SK-N-SH (cell line): Measurements from ENCODE around the gene DERL3. TPM values are rescaled to one million over a fixed set of nuclear protein-coding genes. Genes with fewer than 3 reads are reported as not detected.
A peak's percentile ranks its signal among the peaks of the same experiment; 100 is the strongest.

Experiments used
- CTCF ChIA-PET: fragments of 300-600, 350-600 bp; formaldehyde crosslinking; extraction: SDS; loops from one replicate; lab custom pipeline; 2021; lab: Yijun Ruan, JAX
- POLR2A ChIA-PET: fragments of 350-600 bp; sonication (Branson Sonifier 250); formaldehyde crosslinking; extraction: SDS; loops from one replicate; lab custom pipeline; 2020; ENCODE audit warnings: antibody characterized with exemption, inconsistent platforms; lab: Yijun Ruan, JAX
- DNase-seq: peaks from one replicate; pipeline ENCODE4 v3.0.0; 2012
- H2AFZ ChIP-seq: fragments of 200-600 bp; sonication (generic); 2 replicates; pipeline ENCODE4 v1.8.1; 2016; ENCODE audit warnings: antibody characterized with exemption, mild to moderate bottlenecking, low read depth
- H3F3A ChIP-seq: fragments of 200-600 bp; sonication (generic); replicated peaks from 2 replicates; pipeline ENCODE3; 2016; ENCODE audit warnings: antibody characterized with exemption, mild to moderate bottlenecking; ENCODE audit not compliant: insufficient read depth
- H3K27ac ChIP-seq, 2 experiments: fragments of 200-500 bp in 1 of 2; fragments of 200-600 bp in 1 of 2; sonication (Bioruptor generic) in 1 of 2; sonication (generic), shearing (Covaris generic) in 1 of 2; 2 replicates each; pipeline versions ENCODE4 v1.5.1 to v1.6.1; 2014 to 2016; ENCODE audit warnings: low read depth in 2 of 2, inconsistent platforms in 1 of 2, low read length in 1 of 2, mild to moderate bottlenecking in 1 of 2, mixed read lengths in 1 of 2
- H3K27me3 ChIP-seq: fragments of 200-600 bp; sonication (generic), shearing (Covaris generic); 2 replicates; pipeline ENCODE4 v1.6.1; 2016; ENCODE audit warnings: mixed run types; ENCODE audit not compliant: insufficient read depth
- H3K36me3 ChIP-seq, 2 experiments: fragments of 200-500 bp in 1 of 2; fragments of 200-600 bp in 1 of 2; sonication (Bioruptor generic) in 1 of 2; sonication (generic) in 1 of 2; replicated peaks in 1 of 2; 2 replicates each; pipeline versions ENCODE3 to v1.5.1; 2014 to 2016; ENCODE audit warnings: low read length in 1 of 2, mild to moderate bottlenecking in 1 of 2; ENCODE audit not compliant: insufficient read depth in 2 of 2, control insufficient read depth in 1 of 2
- H3K4me1 ChIP-seq, 2 experiments: fragments of 200-500 bp in 1 of 2; fragments of 200-600 bp in 1 of 2; sonication (Bioruptor generic) in 1 of 2; sonication (generic), shearing (Covaris generic) in 1 of 2; 2 replicates each; pipeline versions ENCODE4 v1.5.1 to v1.6.1; 2014 to 2016; ENCODE audit warnings: low read depth in 1 of 2, low read length in 1 of 2, mixed run types in 1 of 2; ENCODE audit not compliant: insufficient read depth in 2 of 2, control insufficient read depth in 1 of 2
- H3K4me2 ChIP-seq: fragments of 200-600 bp; sonication (generic), shearing (Covaris generic); 2 replicates; pipeline ENCODE4 v1.6.1; 2017; ENCODE audit warnings: mixed run types
- H3K4me3 ChIP-seq, 2 experiments: fragments of 200-500 bp in 1 of 2; fragments of 200-600 bp in 1 of 2; sonication (Bioruptor generic) in 1 of 2; sonication (generic), shearing (Covaris generic) in 1 of 2; 2 replicates each; pipeline versions ENCODE4 v1.5.1 to v1.8.1; 2014 to 2016; ENCODE audit warnings: low read depth in 2 of 2, inconsistent platforms in 1 of 2, low read length in 1 of 2, mild to moderate bottlenecking in 1 of 2, mixed read lengths in 1 of 2, moderate library complexity in 1 of 2
- H3K79me2 ChIP-seq: fragments of 200-600 bp; sonication (generic); 2 replicates; pipeline ENCODE4 v1.8.1; 2017; ENCODE audit warnings: mild to moderate bottlenecking; ENCODE audit not compliant: insufficient read depth
- H3K9ac ChIP-seq: fragments of 200-600 bp; sonication (generic); 2 replicates; pipeline ENCODE4 v1.6.1; 2017; ENCODE audit warnings: mixed run types
- H3K9me2 ChIP-seq: fragments of 200-600 bp; sonication (generic); 2 replicates; pipeline ENCODE4 v1.6.1; 2017; ENCODE audit warnings: mixed run types
- H3K9me3 ChIP-seq: fragments of 200-600 bp; sonication (generic); 2 replicates; pipeline ENCODE4 v1.6.1; 2017; ENCODE audit warnings: mixed run types, mild to moderate bottlenecking, moderate library complexity
- H4K20me1 ChIP-seq: fragments of 200-600 bp; sonication (generic); 2 replicates; pipeline ENCODE4 v1.6.1; 2017; ENCODE audit warnings: mild to moderate bottlenecking, mixed run types; ENCODE audit not compliant: insufficient read depth
- CHD2 ChIP-seq: fragments of 150-350 bp; IDR thresholded peaks from 2 replicates; pipeline ENCODE4 v1.6.1; 2018; ENCODE audit warnings: low read length; ENCODE audit not compliant: partially characterized antibody
- ELF1 ChIP-seq: IDR thresholded peaks from 2 replicates; pipeline ENCODE4 v1.4.0; 2012
- EP300 ChIP-seq, 2 experiments: IDR thresholded peaks; 2 replicates each; pipeline versions ENCODE4 v1.4.0 to v1.6.1; 2012; ENCODE audit warnings: borderline replicate concordance in 1 of 2, low read depth in 1 of 2, low read length in 1 of 2
- EZH2phosphoT487 ChIP-seq: fragments of 200-600 bp; sonication (generic); IDR thresholded peaks from 2 replicates; pipeline ENCODE4 v1.6.1; 2017; ENCODE audit warnings: low read depth, mixed run types, mild to moderate bottlenecking, antibody characterized with exemption, moderate library complexity, borderline replicate concordance
- FOXJ3 ChIP-seq: sonication (generic); formaldehyde crosslinking; IDR thresholded peaks from 2 replicates; pipeline ENCODE4 v1.5.1; 2020; ENCODE audit warnings: mild to moderate bottlenecking, missing genetic modification reagents
- GABPA ChIP-seq: IDR thresholded peaks from 2 replicates; pipeline ENCODE4 v1.4.0; 2012; ENCODE audit warnings: low read depth, mild to moderate bottlenecking
- GATA2 ChIP-seq: sonication (generic); formaldehyde crosslinking; IDR thresholded peaks from 2 replicates; pipeline ENCODE4 v1.5.0; 2020; ENCODE audit warnings: mild to moderate bottlenecking, missing genetic modification reagents
- JUND ChIP-seq: IDR thresholded peaks from 2 replicates; pipeline ENCODE4 v1.4.0; 2012
- MEF2A ChIP-seq: IDR thresholded peaks from 2 replicates; pipeline ENCODE4 v1.4.0; 2012; ENCODE audit warnings: low read depth, borderline replicate concordance
- MXI1 ChIP-seq: IDR thresholded peaks from 2 replicates; pipeline ENCODE4 v1.6.1; 2012; ENCODE audit warnings: mild to moderate bottlenecking, low read depth, low read length, improper control_type of control experiment
- SMC3 ChIP-seq: IDR thresholded peaks from 2 replicates; pipeline ENCODE4 v1.6.1; 2012; ENCODE audit warnings: low read depth, low read length, improper control_type of control experiment
- TAF1 ChIP-seq: IDR thresholded peaks from 2 replicates; pipeline ENCODE4 v1.6.1; 2012; ENCODE audit warnings: low read depth, mild to moderate bottlenecking, low read length, moderate library complexity, borderline replicate concordance
- WGBS: methylation state at CpG from one replicate; pipeline ENCODE4 v1.1.6; 2017; ENCODE audit warnings: low lambda C conversion rate; 5-methylcytosine and 5-hydroxymethylcytosine counted together
- polyA plus RNA-seq, 3 experiments: library from polyadenylated mRNA; depleted of rRNA; stranded (reverse); fragments of >200 nt; gene quantifications; 2 replicates each; pipeline ENCODE4 v1.2.3, GENCODE V29; 2012
- TF ChIP-seq, protein P1 (sequence below): IDR thresholded peaks from 2 replicates; pipeline ENCODE4; 2012
- TF ChIP-seq, protein P2 (sequence below): fragments of 200-600 bp; sonication (generic); IDR thresholded peaks from 2 replicates; pipeline ENCODE4 v1.6.1; 2017; ENCODE audit warnings: antibody characterized with exemption, mild to moderate bottlenecking, moderate library complexity
- TF ChIP-seq, protein P3 (sequence below): fragments of 150-350 bp; IDR thresholded peaks from 2 replicates; pipeline ENCODE4 v1.6.1; 2016; ENCODE audit warnings: mild to moderate bottlenecking, low read depth, low read length

Gene DERL3
- not detected in 2 replicates for polyA plus RNA-seq (2012; rRNA removed)
- polyA plus RNA-seq (2012; cell fraction: cytosol; rRNA removed) = not detected in 2 replicates
- 0.01 TPM in 2 replicates for polyA plus RNA-seq (2012; cell fraction: nucleus; rRNA removed)

DNA sequence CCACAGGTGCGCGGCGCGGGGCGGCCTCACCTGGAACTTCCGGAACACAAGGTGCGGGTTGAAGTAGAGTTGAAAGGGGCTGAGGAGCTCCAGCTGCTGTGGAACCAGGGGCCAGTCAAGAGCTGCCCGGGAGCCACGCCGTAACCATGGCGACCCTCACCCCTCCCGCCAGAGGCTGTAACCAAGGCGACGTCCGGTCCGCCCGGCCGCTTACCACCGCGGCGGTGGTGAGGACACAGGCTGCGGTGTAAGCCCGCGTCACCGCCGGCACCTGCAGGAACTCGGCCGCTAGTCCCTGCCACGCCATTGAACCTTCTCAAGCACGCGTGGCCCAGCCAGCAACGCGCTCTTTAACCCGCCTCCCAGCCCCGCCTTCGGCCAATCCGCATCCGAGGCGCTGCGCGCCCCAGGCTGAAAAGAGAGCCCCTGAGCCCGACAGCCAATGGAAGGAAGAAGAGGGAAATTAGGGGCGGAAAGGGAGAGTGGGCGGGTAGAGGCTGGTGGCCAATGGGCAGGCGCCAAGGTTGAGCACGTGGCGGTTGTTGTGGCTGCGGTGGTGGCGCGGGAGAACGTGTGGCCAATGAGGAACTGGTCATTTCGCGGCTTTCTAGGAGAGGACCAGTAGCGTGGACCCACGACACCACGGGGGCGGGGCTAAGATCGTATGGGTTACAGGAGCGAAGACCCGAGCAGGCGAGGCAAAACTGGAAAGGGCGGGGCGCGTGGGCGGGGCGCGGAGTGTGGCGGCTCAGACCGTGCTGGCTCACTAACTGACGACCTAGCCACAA is at the start of gene DERL3:
TSS of gene DERL3 (minus strand) at position 326 of the 788 bp plus-strand sequence. CDS start at position 307, 19 bp downstream.
- Histone ChIP-seq H2AFZ (no peak within 1 kb of the TSS), H3K4me2 (no peak within 1 kb of the TSS), H3K27ac (no peak within 1 kb of the TSS), H3K27me3 (no peaks in the 10 kb centered on the region), H3F3A (no peaks in the 10 kb centered on the region), H3K4me3 (no peak within 1 kb of the TSS), H3K9me3 (no peaks in the 10 kb centered on the region), H3K9ac (no peak within 1 kb of the TSS), H3K36me3 (peaks cover 0 to 32% of the 10 kb centered on the region in 2 experiments), H3K79me2 (no peaks in the 10 kb centered on the region), H4K20me1 (no peaks in the 10 kb centered on the region), H3K4me1 (peaks cover 0 to 22% of the 10 kb centered on the region in 2 experiments; a peak in 1 of 4 replicates), H3K9me2 (no peaks in the 10 kb centered on the region)
- POLR2A ChIA-PET = interaction anchor here (0.6 kb wide), 1 partner anchor 77 kb away, joined by 3 read pairs; no protein-coding TSS in a partner anchor
- TF ChIP-seq CHD2 = no peak
- 79% methylated on average over 57 of the region's 70 CpGs for WGBS
- CTCF ChIA-PET = interaction anchor here (0.6 to 1.1 kb wide), 2 partner anchors 11 to 75 kb away, joined by 4 to 5 read pairs; no protein-coding TSS in a partner anchor
- DNase-seq = peak; percentile 41

DNA sequence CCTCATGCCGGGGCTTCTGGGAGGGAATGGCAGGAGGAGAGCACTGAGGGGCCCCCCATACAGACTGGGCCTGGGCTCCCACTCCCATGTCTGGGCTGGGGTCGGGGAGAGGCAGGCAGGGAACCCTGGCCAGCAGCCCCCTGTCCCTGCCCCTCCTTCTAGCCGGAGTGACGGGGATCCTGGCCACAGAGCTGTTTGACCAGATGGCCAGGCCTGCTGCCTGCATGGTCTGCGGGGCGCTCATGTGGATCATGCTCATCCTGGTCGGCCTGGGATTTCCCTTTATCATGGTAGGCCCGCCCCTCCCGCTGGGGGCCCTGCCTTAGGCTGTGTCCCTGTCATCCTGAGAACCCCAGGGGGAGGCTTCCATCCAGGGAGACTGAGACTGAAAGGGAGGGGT is 45.3 kb upstream of the DERL3 start:
- Histone ChIP-seq H2AFZ (no peak overlapping the region), H3K9me3 (no peaks in the 10 kb centered on the region), H3K36me3 (peaks cover 0 to 10% of the 10 kb centered on the region in 2 experiments), H3K4me1 (peaks cover 0 to 4% of the 10 kb centered on the region in 2 experiments; a peak in 1 of 4 replicates), H3F3A (peaks cover 9% of the 10 kb centered on the region), H3K9ac (no peak overlapping the region), H3K27ac (no peak overlapping the region), H3K4me3 (no peak overlapping the region), H4K20me1 (no peaks in the 10 kb centered on the region), H3K79me2 (no peaks in the 10 kb centered on the region), H3K9me2 (no peaks in the 10 kb centered on the region), H3K4me2 (no peak overlapping the region), H3K27me3 (no peaks in the 10 kb centered on the region)
- DNase-seq = peak; percentile 44
- ChIA-PET POLR2A (no interaction called here), CTCF (interaction anchor here (2.4 kb wide), 1 partner anchor 9 kb away, joined by 17 read pairs; the partner anchor contains the start of gene MIF)
- TF ChIP-seq SMC3 = no peak
- no peak for TF ChIP-seq TAF1
- TF ChIP-seq, protein P1, sequence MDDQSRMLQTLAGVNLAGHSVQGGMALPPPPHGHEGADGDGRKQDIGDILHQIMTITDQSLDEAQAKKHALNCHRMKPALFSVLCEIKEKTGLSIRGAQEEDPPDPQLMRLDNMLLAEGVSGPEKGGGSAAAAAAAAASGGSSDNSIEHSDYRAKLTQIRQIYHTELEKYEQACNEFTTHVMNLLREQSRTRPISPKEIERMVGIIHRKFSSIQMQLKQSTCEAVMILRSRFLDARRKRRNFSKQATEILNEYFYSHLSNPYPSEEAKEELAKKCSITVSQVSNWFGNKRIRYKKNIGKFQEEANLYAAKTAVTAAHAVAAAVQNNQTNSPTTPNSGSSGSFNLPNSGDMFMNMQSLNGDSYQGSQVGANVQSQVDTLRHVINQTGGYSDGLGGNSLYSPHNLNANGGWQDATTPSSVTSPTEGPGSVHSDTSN = no peak
- TF ChIP-seq, protein P2, sequence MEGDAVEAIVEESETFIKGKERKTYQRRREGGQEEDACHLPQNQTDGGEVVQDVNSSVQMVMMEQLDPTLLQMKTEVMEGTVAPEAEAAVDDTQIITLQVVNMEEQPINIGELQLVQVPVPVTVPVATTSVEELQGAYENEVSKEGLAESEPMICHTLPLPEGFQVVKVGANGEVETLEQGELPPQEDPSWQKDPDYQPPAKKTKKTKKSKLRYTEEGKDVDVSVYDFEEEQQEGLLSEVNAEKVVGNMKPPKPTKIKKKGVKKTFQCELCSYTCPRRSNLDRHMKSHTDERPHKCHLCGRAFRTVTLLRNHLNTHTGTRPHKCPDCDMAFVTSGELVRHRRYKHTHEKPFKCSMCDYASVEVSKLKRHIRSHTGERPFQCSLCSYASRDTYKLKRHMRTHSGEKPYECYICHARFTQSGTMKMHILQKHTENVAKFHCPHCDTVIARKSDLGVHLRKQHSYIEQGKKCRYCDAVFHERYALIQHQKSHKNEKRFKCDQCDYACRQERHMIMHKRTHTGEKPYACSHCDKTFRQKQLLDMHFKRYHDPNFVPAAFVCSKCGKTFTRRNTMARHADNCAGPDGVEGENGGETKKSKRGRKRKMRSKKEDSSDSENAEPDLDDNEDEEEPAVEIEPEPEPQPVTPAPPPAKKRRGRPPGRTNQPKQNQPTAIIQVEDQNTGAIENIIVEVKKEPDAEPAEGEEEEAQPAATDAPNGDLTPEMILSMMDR = no peak
- TF ChIP-seq MEF2A = no peak
- TF ChIP-seq, protein P3, sequence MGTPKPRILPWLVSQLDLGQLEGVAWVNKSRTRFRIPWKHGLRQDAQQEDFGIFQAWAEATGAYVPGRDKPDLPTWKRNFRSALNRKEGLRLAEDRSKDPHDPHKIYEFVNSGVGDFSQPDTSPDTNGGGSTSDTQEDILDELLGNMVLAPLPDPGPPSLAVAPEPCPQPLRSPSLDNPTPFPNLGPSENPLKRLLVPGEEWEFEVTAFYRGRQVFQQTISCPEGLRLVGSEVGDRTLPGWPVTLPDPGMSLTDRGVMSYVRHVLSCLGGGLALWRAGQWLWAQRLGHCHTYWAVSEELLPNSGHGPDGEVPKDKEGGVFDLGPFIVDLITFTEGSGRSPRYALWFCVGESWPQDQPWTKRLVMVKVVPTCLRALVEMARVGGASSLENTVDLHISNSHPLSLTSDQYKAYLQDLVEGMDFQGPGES = no peak
- no peak for TF ChIP-seq JUND
- TF ChIP-seq ELF1 = no peak
- TF ChIP-seq FOXJ3 (CRISPR knock-in tag) = no peak
- TF ChIP-seq GABPA = no peak
- TF ChIP-seq EP300 (IDR thresholded peaks at IDR 0.05; ENCODE audit: borderline replicate concordance in 1 of 2, low read depth in 1 of 2, low read length in 1 of 2) = no peak
- no peak for TF ChIP-seq GATA2 (CRISPR knock-in tag)
- TF ChIP-seq CHD2 = no peak
- TF ChIP-seq MXI1 = no peak
- TF ChIP-seq EZH2phosphoT487 = no peak
- 80% methylated on average over 2 of the region's 9 CpGs for WGBS
